NOMO-1 treated with DMSO at 0.1 percent for 48 hours (cell line): ENCODE data around the gene ETNK1.

Experiments used
- DNase-seq: peaks from one replicate; lab custom pipeline; 2025; ENCODE audit not compliant: unreplicated experiment; lab: John Stamatoyannopoulos, UW

The ETNK1 gene

GRCh38 chr12:22631863-22632463 lies 7.0 kb downstream of the ETNK1 start:
- DNase-seq, result peak; percentile 31

- DNase-seq, result no peak
These were observed 9.9 kb downstream of the ETNK1 start for GRCh38 chr12:22634883-22635282.

GRCh38 chr12:22635812-22636211 lies 10.8 kb downstream of the ETNK1 start:
- DNase-seq, result no peak

- DNase-seq, result no peak
These were observed 15.9 kb downstream of the ETNK1 start for GRCh38 chr12:22640851-22641250.

- DNase-seq, result peak; percentile 57
These were observed 16.5 kb downstream of the ETNK1 start for GRCh38 chr12:22641353-22642053.

GRCh38 chr12:22648668-22649067 lies 23.7 kb downstream of the ETNK1 start:
- DNase-seq, result no peak

GRCh38 chr12:22653075-22653474 lies 28.1 kb downstream of the ETNK1 start:
- DNase-seq, result peak; percentile 51

- DNase-seq, result no peak
These were observed 28.8 kb downstream of the ETNK1 start for GRCh38 chr12:22653791-22654190.

GRCh38 chr12:22656376-22656775 lies 31.4 kb downstream of the ETNK1 start:
- DNase-seq, result no peak

- DNase-seq, result no peak
These were observed 31.9 kb downstream of the ETNK1 start for GRCh38 chr12:22656831-22657230.

GRCh38 chr12:22657538-22657937 lies 32.6 kb downstream of the ETNK1 start:
- no peak for DNase-seq

- DNase-seq, result no peak
These were observed 33.2 kb downstream of the ETNK1 start for GRCh38 chr12:22658214-22658613.

GRCh38 chr12:22662356-22662755 lies 37.4 kb downstream of the ETNK1 start:
- DNase-seq, result no peak

GRCh38 chr12:22665476-22665875 lies 40.5 kb downstream of the ETNK1 start:
- DNase-seq, result no peak

GRCh38 chr12:22667122-22667521 lies 42.2 kb downstream of the ETNK1 start:
- no peak for DNase-seq

GRCh38 chr12:22668441-22668840 lies 43.5 kb downstream of the ETNK1 start:
- no peak for DNase-seq

GRCh38 chr12:22670762-22671161 lies 45.8 kb downstream of the ETNK1 start:
- DNase-seq, result no peak

- DNase-seq, result no peak
These were observed 48.0 kb downstream of the ETNK1 start for GRCh38 chr12:22672951-22673350.

GRCh38 chr12:22677781-22678574 lies 53.0 kb downstream of the ETNK1 start:
- DNase-seq, result peak; percentile 35

GRCh38 chr12:22682663-22683062 lies 57.7 kb downstream of the ETNK1 start:
- DNase-seq, result peak; percentile 56

GRCh38 chr12:22683131-22683530 lies 58.2 kb downstream of the ETNK1 start:
- no peak for DNase-seq
